Measurements from ENCODE around the gene WDSUB1. TPM values are rescaled to one million over a fixed set of nuclear protein-coding genes. Genes with fewer than 3 reads are reported as not detected.

The WDSUB1 gene
- total and polyA plus RNA-seq, 2 donors (not counting 3 experiments of a cell fraction or from before 2014, with no cell fraction given): 4.0 to 4.8 TPM

DNA sequence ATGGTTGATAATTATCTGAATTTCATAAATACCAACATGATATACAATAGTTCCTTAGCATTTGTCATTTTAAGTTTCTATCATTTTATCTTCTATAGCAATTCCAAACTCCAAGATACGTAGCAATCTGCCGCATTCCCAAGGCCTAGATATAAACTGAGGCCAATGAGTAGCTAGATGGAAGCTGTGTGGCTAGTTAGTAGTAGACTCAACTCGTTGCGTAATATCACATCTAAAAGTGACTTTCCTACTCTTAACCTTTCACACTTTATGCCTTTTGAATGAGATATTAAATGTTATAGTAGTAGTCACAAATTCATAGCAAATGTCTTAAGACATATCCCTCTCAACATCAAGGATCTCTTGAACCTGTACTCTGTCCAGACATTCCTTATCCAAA is 33.6 kb downstream of the WDSUB1 start:
- Histone ChIP-seq H3K9ac (replicated peaks; ENCODE audit: extremely low read depth, insufficient read depth, low read length) (no peak overlapping the region), H4K20me1 (replicated peaks; ENCODE audit: control insufficient read depth, extremely low read depth, insufficient read depth, low read length) (no peaks in the 10 kb centered on the region), H2AFZ (ENCODE audit: low read depth, low read length) (no peak overlapping the region), H3K36me3 (ENCODE audit: control insufficient read depth in 2 of 2, extremely low read depth in 1 of 2, insufficient read depth in 2 of 2, low read length in 2 of 2) (no peaks in the 10 kb centered on the region), H3K27ac (ENCODE audit: insufficient read depth, low read depth, low read length) (no peak overlapping the region), H3K9me3 (replicated peaks; ENCODE audit: control insufficient read depth, insufficient read depth, low read length) (no peaks in the 10 kb centered on the region), H3K27me3 (ENCODE audit: control insufficient read depth in 2 of 2, insufficient read depth in 2 of 2, low read length in 2 of 2) (no peaks in the 10 kb centered on the region), H3K79me2 (ENCODE audit: control insufficient read depth, insufficient read depth, low read length) (no peaks in the 10 kb centered on the region), H3K9me1 (replicated peaks; ENCODE audit: control insufficient read depth, extremely low read depth, insufficient read depth, low read length) (no peaks in the 10 kb centered on the region), H3K4me2 (ENCODE audit: insufficient read depth, low read length) (no peak overlapping the region), H3K4me1 (ENCODE audit: control insufficient read depth, extremely low read depth, insufficient read depth, low read length) (peaks cover 13% of the 10 kb centered on the region), H3K4me3 (replicated peaks in 1 of 3; ENCODE audit: insufficient read depth in 1 of 3, low read depth in 1 of 3, low read length in 3 of 3) (no peak overlapping the region)
- TF ChIP-seq, protein P1, sequence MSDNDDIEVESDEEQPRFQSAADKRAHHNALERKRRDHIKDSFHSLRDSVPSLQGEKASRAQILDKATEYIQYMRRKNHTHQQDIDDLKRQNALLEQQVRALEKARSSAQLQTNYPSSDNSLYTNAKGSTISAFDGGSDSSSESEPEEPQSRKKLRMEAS (IDR thresholded peaks at IDR 0.05; ENCODE audit: insufficient read depth, insufficient read length): no peak
- TF ChIP-seq FOS (IDR thresholded peaks at IDR 0.05; ENCODE audit: borderline replicate concordance, insufficient read depth, low read length): no peak
- TF ChIP-seq JUN (IDR thresholded peaks at IDR 0.05; ENCODE audit: borderline replicate concordance, insufficient read depth, insufficient read length, low read depth): no peak
- TF ChIP-seq EZH2 (IDR thresholded peaks at IDR 0.05; ENCODE audit: borderline replicate concordance, low read depth, low read length, severe bottlenecking): no peak
- POLR2A ChIA-PET: no interaction called here
- no TSS peak for BruUV-seq (replicated peaks)
- intact Hi-C loops (cut with micrococcal nuclease) (no loop called here), dilution Hi-C loops (cut with MboI; ENCODE audit: extremely low pct_ligation_motif_present, low sequenced_read_pairs) (no loop called here)
- CTCF ChIA-PET: no interaction called here
- no peak for FAIRE-seq
- DNase-seq (ENCODE audit: low read depth, low spot score): no peak

DNA sequence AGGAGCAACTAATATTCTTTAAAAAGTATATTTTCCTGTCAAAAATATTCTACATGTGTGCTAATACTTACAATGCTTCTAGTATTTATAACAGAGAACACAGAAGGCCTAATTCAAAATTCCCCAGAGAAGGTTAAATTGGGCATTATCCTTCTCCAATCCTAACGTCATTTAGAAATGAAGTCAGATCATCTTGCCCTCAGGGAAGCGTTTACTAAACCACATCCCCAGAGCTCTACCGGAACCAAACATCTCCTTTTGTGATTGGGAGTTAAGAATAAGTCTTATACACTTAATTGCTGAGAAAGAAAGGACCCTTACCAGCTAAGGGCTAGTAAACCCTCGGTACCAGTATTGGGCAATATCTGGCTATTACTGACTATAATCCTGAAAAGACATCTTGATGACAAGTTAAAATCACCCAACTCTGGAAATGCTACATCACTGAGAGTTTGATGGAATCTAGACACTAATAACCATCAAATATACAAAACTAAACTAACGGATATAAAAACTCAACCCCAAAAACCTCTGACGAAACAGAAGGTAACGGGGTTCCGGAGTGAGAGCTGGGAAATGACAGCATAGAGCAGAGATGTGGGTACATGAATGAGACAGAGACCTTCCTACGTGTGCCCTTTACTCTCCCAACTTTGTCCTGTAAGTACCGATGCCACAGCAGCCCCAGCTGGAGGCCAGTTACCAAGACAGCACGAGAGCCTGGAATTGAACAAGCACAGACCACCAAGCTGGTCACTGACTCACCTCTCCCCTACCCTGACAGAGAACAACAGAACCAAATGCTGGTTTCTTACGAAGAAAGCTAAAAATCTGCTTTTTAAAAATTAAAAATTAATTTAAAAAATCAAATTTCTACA is 35.0 kb downstream of the WDSUB1 start:
- Histone ChIP-seq H4K20me1 (replicated peaks; ENCODE audit: control insufficient read depth, extremely low read depth, insufficient read depth, low read length) (no peaks in the 10 kb centered on the region), H3K4me2 (ENCODE audit: insufficient read depth, low read length) (no peak overlapping the region), H3K9me3 (replicated peaks; ENCODE audit: control insufficient read depth, insufficient read depth, low read length) (no peaks in the 10 kb centered on the region), H3K9me1 (replicated peaks; ENCODE audit: control insufficient read depth, extremely low read depth, insufficient read depth, low read length) (no peaks in the 10 kb centered on the region), H3K9ac (replicated peaks; ENCODE audit: extremely low read depth, insufficient read depth, low read length) (no peak overlapping the region), H3K4me3 (replicated peaks in 1 of 3; ENCODE audit: insufficient read depth in 1 of 3, low read depth in 1 of 3, low read length in 3 of 3) (no peak overlapping the region), H2AFZ (ENCODE audit: low read depth, low read length) (no peak overlapping the region), H3K36me3 (ENCODE audit: control insufficient read depth in 2 of 2, extremely low read depth in 1 of 2, insufficient read depth in 2 of 2, low read length in 2 of 2) (no peaks in the 10 kb centered on the region), H3K4me1 (ENCODE audit: control insufficient read depth, extremely low read depth, insufficient read depth, low read length) (peaks cover 13% of the 10 kb centered on the region), H3K79me2 (ENCODE audit: control insufficient read depth, insufficient read depth, low read length) (no peaks in the 10 kb centered on the region), H3K27me3 (ENCODE audit: control insufficient read depth in 2 of 2, insufficient read depth in 2 of 2, low read length in 2 of 2) (no peaks in the 10 kb centered on the region), H3K27ac (ENCODE audit: insufficient read depth, low read depth, low read length) (no peak overlapping the region)
- no TSS peak for BruUV-seq (replicated peaks)
- CTCF ChIA-PET: no interaction called here
- no peak for DNase-seq (ENCODE audit: low read depth, low spot score)
- no peak for FAIRE-seq
- TF ChIP-seq GATA2 (IDR thresholded peaks at IDR 0.05; ENCODE audit: insufficient read depth, insufficient read length, low read depth, low read length) (no peak), FOS (IDR thresholded peaks at IDR 0.05; ENCODE audit: borderline replicate concordance, insufficient read depth, low read length) (no peak), MYC (IDR thresholded peaks at IDR 0.05; ENCODE audit: low read depth, low read length) (no peak), POLR2A (IDR thresholded peaks at IDR 0.05; ENCODE audit: low read depth, low read length) (no peak), JUN (IDR thresholded peaks at IDR 0.05; ENCODE audit: borderline replicate concordance, insufficient read depth, insufficient read length, low read depth) (no peak), POLR2AphosphoS5 (IDR thresholded peaks at IDR 0.05; ENCODE audit: insufficient read depth, low read depth, low read length) (no peak), EZH2 (IDR thresholded peaks at IDR 0.05; ENCODE audit: borderline replicate concordance, low read depth, low read length, severe bottlenecking) (no peak)
- TF ChIP-seq, protein P2, sequence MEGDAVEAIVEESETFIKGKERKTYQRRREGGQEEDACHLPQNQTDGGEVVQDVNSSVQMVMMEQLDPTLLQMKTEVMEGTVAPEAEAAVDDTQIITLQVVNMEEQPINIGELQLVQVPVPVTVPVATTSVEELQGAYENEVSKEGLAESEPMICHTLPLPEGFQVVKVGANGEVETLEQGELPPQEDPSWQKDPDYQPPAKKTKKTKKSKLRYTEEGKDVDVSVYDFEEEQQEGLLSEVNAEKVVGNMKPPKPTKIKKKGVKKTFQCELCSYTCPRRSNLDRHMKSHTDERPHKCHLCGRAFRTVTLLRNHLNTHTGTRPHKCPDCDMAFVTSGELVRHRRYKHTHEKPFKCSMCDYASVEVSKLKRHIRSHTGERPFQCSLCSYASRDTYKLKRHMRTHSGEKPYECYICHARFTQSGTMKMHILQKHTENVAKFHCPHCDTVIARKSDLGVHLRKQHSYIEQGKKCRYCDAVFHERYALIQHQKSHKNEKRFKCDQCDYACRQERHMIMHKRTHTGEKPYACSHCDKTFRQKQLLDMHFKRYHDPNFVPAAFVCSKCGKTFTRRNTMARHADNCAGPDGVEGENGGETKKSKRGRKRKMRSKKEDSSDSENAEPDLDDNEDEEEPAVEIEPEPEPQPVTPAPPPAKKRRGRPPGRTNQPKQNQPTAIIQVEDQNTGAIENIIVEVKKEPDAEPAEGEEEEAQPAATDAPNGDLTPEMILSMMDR (IDR thresholded peaks at IDR 0.05; ENCODE audit: extremely low read depth in 1 of 2, insufficient read depth in 1 of 2, low read depth in 1 of 2, low read length in 2 of 2): no peak
- TF ChIP-seq, protein P1 (IDR thresholded peaks at IDR 0.05; ENCODE audit: insufficient read depth, insufficient read length): no peak
- POLR2A ChIA-PET: no interaction called here
- dilution Hi-C loops (cut with MboI; ENCODE audit: extremely low pct_ligation_motif_present, low sequenced_read_pairs) (no loop called here), intact Hi-C loops (cut with micrococcal nuclease) (no loop called here)
